Liver (tissue), 9 donors: ENCODE data around the gene DAAM1. TPM values are rescaled to one million over a fixed set of nuclear protein-coding genes. Genes with fewer than 3 reads are reported as not detected.

Experiments
- DNase-seq: peaks from one replicate; pipeline ENCODE4 v3.0.0-alpha.2; 2017; ENCODE audit warnings: low spot score
- H3K27ac ChIP-seq, 2 donors: one replicate each; pipeline ENCODE4 v1.7.0; 2013; ENCODE audit warnings: inconsistent platforms in 2 of 2, low read length in 2 of 2, control low read depth in 1 of 2, low read depth in 1 of 2, mild to moderate bottlenecking in 1 of 2
- H3K27me3 ChIP-seq, 4 donors: one replicate each; pipeline versions ENCODE4 v1.6.1 to v1.7.0; 2013; ENCODE audit warnings: low read length in 3 of 4, inconsistent platforms in 1 of 4, mild to moderate bottlenecking in 1 of 4, moderate library complexity in 1 of 4; ENCODE audit not compliant: control insufficient read depth in 4 of 4, insufficient read depth in 4 of 4
- H3K36me3 ChIP-seq, 4 donors: one replicate each; pipeline versions ENCODE4 v1.6.1 to v1.7.0; 2013; ENCODE audit warnings: low read length in 3 of 4, mild to moderate bottlenecking in 3 of 4, low read depth in 1 of 4, moderate library complexity in 1 of 4; ENCODE audit not compliant: control insufficient read depth in 4 of 4, insufficient read depth in 3 of 4
- H3K4me1 ChIP-seq, 4 donors: one replicate each; pipeline versions ENCODE4 v1.6.1 to v1.7.0; 2013; ENCODE audit warnings: low read length in 3 of 4, mild to moderate bottlenecking in 3 of 4, moderate library complexity in 1 of 4; ENCODE audit not compliant: control insufficient read depth in 4 of 4, insufficient read depth in 4 of 4
- H3K4me3 ChIP-seq, 3 donors: one replicate each; pipeline versions ENCODE4 v1.6.1 to v1.7.0; 2013; ENCODE audit warnings: low read length in 3 of 3, control low read depth in 1 of 3, low read depth in 1 of 3, mild to moderate bottlenecking in 1 of 3
- H3K9ac ChIP-seq, 2 donors: one replicate each; pipeline ENCODE4 v1.7.0; 2013; ENCODE audit warnings: low read length in 2 of 2, mild to moderate bottlenecking in 2 of 2, moderate library complexity in 2 of 2, control low read depth in 1 of 2, low read depth in 1 of 2
- H3K9me3 ChIP-seq, 4 donors: one replicate each; pipeline versions ENCODE4 v1.6.1 to v1.7.0; 2013; ENCODE audit warnings: low read length in 3 of 4; ENCODE audit not compliant: control insufficient read depth in 4 of 4
- EGR1 ChIP-seq, 2 donors: IDR thresholded peaks; 2 replicates each; pipeline ENCODE4 v1.6.1; 2016 to 2018; ENCODE audit warnings: antibody characterized with exemption in 2 of 2, low read depth in 2 of 2
- FOXA1 ChIP-seq: IDR thresholded peaks from 2 replicates; pipeline ENCODE4 v1.6.1; 2016; ENCODE audit warnings: antibody characterized with exemption
- GABPA ChIP-seq, 2 donors: IDR thresholded peaks in 1 of 2; conservative IDR thresholded peaks in 1 of 2; 2 replicates each; pipeline ENCODE4 v1.6.1; 2016; ENCODE audit warnings: antibody characterized with exemption in 2 of 2, mild to moderate bottlenecking in 1 of 2, moderate library complexity in 1 of 2
- HNF4A ChIP-seq, 2 donors: conservative IDR thresholded peaks; 2 replicates each; pipeline ENCODE4 v1.6.1; 2016; ENCODE audit warnings: antibody characterized with exemption in 2 of 2, mild to moderate bottlenecking in 2 of 2
- HNF4G ChIP-seq: IDR thresholded peaks from 2 replicates; pipeline ENCODE4 v1.6.1; 2016; ENCODE audit warnings: antibody characterized with exemption
- JUND ChIP-seq, 2 donors: IDR thresholded peaks; 2 replicates each; pipeline ENCODE4 v1.6.1; 2016; ENCODE audit warnings: antibody characterized with exemption in 2 of 2
- NR2F2 ChIP-seq: IDR thresholded peaks from 2 replicates; pipeline ENCODE4 v1.6.1; 2016; ENCODE audit warnings: antibody characterized with exemption
- RAD21 ChIP-seq, 2 donors: IDR thresholded peaks; 2 replicates each; pipeline ENCODE4 v1.6.1; 2016; ENCODE audit warnings: antibody characterized with exemption in 2 of 2, mild to moderate bottlenecking in 2 of 2
- RXRA ChIP-seq, 2 donors: IDR thresholded peaks; 2 replicates each; pipeline ENCODE4 v1.6.1; 2017 to 2018; ENCODE audit warnings: antibody characterized with exemption in 2 of 2, mild to moderate bottlenecking in 1 of 2
- SP1 ChIP-seq: IDR thresholded peaks from 2 replicates; pipeline ENCODE4 v1.6.1; 2018; ENCODE audit warnings: antibody characterized with exemption, mild to moderate bottlenecking
- TAF1 ChIP-seq: conservative IDR thresholded peaks from 2 replicates; pipeline ENCODE4 v1.6.1; 2016; ENCODE audit warnings: antibody characterized with exemption, mild to moderate bottlenecking
- YY1 ChIP-seq: IDR thresholded peaks from 2 replicates; pipeline ENCODE4 v1.6.1; 2016; ENCODE audit warnings: antibody characterized with exemption, mild to moderate bottlenecking
- WGBS: extraction: QIAGEN DNeasy Blood & Tissue Kit; methylation state at CpG from one replicate; pipeline ENCODE4 v1.1.7; 2013; 5-methylcytosine and 5-hydroxymethylcytosine counted together
- polyA plus RNA-seq, 2 donors: library from polyadenylated mRNA; stranded (reverse) in 1 of 2; unstranded in 1 of 2; fragments of 200-250 nt in 1 of 2; fragments of >200 nt in 1 of 2; fragmentation: Nextera tagmentation in 1 of 2; extraction: Ambion mirVana in 1 of 2; gene quantifications; one replicate each; pipeline versions ENCODE4 v1.2.1 to v1.2.3, GENCODE V29; 2013 to 2015
- total RNA-seq, 2 donors: library from RNA; depleted of rRNA; stranded (reverse); fragments of >200 nt; gene quantifications; one replicate each; pipeline ENCODE4 v1.2.3, GENCODE V29; 2014
- TF ChIP-seq, protein P1 (sequence below): IDR thresholded peaks from 2 replicates; pipeline ENCODE4 v1.6.1; 2016; ENCODE audit warnings: antibody characterized with exemption
- TF ChIP-seq, protein P2 (sequence below): IDR thresholded peaks from 2 replicates; pipeline ENCODE4 v1.6.1; 2016; ENCODE audit warnings: antibody characterized with exemption, mild to moderate bottlenecking
- TF ChIP-seq, protein P3 (sequence below): fragments of 150-350 bp; IDR thresholded peaks from 2 replicates; pipeline ENCODE4 v1.5.1; 2017; ENCODE audit warnings: improper control_type of control experiment, low read depth, low read length; ENCODE audit not compliant: missing input control
- donor health status: healthy.
- donor health status: healthy.
- donor health status: healthy.
- donor health status: healthy.
- donor health status: healthy.

Gene DAAM1
- total and polyA plus RNA-seq, 4 donors = 9.5 to 28.4 (median 18.5) TPM

GRCh38 chr14:59284059-59284458 is 95.6 kb downstream of the DAAM1 start:
- Histone ChIP-seq H3K27me3 (no peaks in the 10 kb centered on the region), H3K4me1 (peaks cover 5 to 18% (median 17%) of the 10 kb centered on the region in 4 donors), H3K36me3 (peaks cover 0 to 3% (median 0%) of the 10 kb centered on the region in 4 donors), H3K9ac (no peak overlapping the region), H3K9me3 (no peaks in the 10 kb centered on the region), H3K4me3 (no peak overlapping the region), H3K27ac (no peak overlapping the region)
- DNase-seq = no peak
- TF ChIP-seq RXRA (IDR thresholded peaks at IDR 0.05) (no peak), JUND (IDR thresholded peaks at IDR 0.05) (no peak), YY1 (no peak), NR2F2 (no peak), HNF4G (no peak), FOXA1 (no peak), SP1 (no peak), GABPA (IDR thresholded peaks at IDR 0.05 in 1 of 2, conservative IDR thresholded peaks at IDR 0.05 in 1 of 2) (no peak), HNF4A (conservative IDR thresholded peaks at IDR 0.05) (no peak), EGR1 (IDR thresholded peaks at IDR 0.05; ENCODE audit: low read depth in 2 of 2) (no peak), RAD21 (IDR thresholded peaks at IDR 0.05) (no peak)
- TF ChIP-seq, protein P1, sequence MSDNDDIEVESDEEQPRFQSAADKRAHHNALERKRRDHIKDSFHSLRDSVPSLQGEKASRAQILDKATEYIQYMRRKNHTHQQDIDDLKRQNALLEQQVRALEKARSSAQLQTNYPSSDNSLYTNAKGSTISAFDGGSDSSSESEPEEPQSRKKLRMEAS = no peak
- TF ChIP-seq, protein P2, sequence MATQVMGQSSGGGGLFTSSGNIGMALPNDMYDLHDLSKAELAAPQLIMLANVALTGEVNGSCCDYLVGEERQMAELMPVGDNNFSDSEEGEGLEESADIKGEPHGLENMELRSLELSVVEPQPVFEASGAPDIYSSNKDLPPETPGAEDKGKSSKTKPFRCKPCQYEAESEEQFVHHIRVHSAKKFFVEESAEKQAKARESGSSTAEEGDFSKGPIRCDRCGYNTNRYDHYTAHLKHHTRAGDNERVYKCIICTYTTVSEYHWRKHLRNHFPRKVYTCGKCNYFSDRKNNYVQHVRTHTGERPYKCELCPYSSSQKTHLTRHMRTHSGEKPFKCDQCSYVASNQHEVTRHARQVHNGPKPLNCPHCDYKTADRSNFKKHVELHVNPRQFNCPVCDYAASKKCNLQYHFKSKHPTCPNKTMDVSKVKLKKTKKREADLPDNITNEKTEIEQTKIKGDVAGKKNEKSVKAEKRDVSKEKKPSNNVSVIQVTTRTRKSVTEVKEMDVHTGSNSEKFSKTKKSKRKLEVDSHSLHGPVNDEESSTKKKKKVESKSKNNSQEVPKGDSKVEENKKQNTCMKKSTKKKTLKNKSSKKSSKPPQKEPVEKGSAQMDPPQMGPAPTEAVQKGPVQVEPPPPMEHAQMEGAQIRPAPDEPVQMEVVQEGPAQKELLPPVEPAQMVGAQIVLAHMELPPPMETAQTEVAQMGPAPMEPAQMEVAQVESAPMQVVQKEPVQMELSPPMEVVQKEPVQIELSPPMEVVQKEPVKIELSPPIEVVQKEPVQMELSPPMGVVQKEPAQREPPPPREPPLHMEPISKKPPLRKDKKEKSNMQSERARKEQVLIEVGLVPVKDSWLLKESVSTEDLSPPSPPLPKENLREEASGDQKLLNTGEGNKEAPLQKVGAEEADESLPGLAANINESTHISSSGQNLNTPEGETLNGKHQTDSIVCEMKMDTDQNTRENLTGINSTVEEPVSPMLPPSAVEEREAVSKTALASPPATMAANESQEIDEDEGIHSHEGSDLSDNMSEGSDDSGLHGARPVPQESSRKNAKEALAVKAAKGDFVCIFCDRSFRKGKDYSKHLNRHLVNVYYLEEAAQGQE = no peak
- TF ChIP-seq, protein P3, sequence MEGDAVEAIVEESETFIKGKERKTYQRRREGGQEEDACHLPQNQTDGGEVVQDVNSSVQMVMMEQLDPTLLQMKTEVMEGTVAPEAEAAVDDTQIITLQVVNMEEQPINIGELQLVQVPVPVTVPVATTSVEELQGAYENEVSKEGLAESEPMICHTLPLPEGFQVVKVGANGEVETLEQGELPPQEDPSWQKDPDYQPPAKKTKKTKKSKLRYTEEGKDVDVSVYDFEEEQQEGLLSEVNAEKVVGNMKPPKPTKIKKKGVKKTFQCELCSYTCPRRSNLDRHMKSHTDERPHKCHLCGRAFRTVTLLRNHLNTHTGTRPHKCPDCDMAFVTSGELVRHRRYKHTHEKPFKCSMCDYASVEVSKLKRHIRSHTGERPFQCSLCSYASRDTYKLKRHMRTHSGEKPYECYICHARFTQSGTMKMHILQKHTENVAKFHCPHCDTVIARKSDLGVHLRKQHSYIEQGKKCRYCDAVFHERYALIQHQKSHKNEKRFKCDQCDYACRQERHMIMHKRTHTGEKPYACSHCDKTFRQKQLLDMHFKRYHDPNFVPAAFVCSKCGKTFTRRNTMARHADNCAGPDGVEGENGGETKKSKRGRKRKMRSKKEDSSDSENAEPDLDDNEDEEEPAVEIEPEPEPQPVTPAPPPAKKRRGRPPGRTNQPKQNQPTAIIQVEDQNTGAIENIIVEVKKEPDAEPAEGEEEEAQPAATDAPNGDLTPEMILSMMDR = no peak
- WGBS = 83% methylated on average over 1 of the region's 1 CpG

GRCh38 chr14:59292028-59292427 is 103.6 kb downstream of the DAAM1 start:
- Histone ChIP-seq H3K27ac (no peak overlapping the region), H3K4me3 (no peak overlapping the region), H3K9me3 (no peaks in the 10 kb centered on the region), H3K4me1 (peaks cover 3 to 15% (median 12%) of the 10 kb centered on the region in 4 donors), H3K27me3 (no peaks in the 10 kb centered on the region), H3K9ac (no peak overlapping the region), H3K36me3 (peaks cover 0 to 10% (median 4%) of the 10 kb centered on the region in 4 donors)
- TF ChIP-seq HNF4G (no peak), JUND (IDR thresholded peaks at IDR 0.05) (no peak), SP1 (no peak), TAF1 (no peak), GABPA (IDR thresholded peaks at IDR 0.05 in 1 of 2, conservative IDR thresholded peaks at IDR 0.05 in 1 of 2) (no peak)
- TF ChIP-seq, protein P1 = no peak
- TF ChIP-seq, protein P2 = no peak
- no peak for DNase-seq
- WGBS = 94% methylated on average over 1 of the region's 1 CpG
